OCI-LY3 (cell line): ENCODE measurements around the gene MYOF.

Experiments
- EZH2phosphoT487 ChIP-seq: fragments of 200-600 bp; shearing (Covaris generic); IDR thresholded peaks from 2 replicates; pipeline ENCODE4 v1.6.1; 2018; ENCODE audit warnings: antibody characterized with exemption, mixed run types, low read depth
- TF ChIP-seq, protein P1 (sequence below): fragments of 200-600, 300-600 bp; sonication (generic); IDR thresholded peaks from 2 replicates; pipeline ENCODE4 v1.5.1; 2014; ENCODE audit warnings: antibody characterized with exemption, low read length, low read depth

- TF ChIP-seq, protein P1, sequence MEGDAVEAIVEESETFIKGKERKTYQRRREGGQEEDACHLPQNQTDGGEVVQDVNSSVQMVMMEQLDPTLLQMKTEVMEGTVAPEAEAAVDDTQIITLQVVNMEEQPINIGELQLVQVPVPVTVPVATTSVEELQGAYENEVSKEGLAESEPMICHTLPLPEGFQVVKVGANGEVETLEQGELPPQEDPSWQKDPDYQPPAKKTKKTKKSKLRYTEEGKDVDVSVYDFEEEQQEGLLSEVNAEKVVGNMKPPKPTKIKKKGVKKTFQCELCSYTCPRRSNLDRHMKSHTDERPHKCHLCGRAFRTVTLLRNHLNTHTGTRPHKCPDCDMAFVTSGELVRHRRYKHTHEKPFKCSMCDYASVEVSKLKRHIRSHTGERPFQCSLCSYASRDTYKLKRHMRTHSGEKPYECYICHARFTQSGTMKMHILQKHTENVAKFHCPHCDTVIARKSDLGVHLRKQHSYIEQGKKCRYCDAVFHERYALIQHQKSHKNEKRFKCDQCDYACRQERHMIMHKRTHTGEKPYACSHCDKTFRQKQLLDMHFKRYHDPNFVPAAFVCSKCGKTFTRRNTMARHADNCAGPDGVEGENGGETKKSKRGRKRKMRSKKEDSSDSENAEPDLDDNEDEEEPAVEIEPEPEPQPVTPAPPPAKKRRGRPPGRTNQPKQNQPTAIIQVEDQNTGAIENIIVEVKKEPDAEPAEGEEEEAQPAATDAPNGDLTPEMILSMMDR: no peak
- TF ChIP-seq EZH2phosphoT487: no peak
Measured at GRCh38 chr10:93309062-93309461, 173.1 kb downstream of the MYOF start.
